ENCODE results near the gene CCSER2.

CCSER2 gene

DNA sequence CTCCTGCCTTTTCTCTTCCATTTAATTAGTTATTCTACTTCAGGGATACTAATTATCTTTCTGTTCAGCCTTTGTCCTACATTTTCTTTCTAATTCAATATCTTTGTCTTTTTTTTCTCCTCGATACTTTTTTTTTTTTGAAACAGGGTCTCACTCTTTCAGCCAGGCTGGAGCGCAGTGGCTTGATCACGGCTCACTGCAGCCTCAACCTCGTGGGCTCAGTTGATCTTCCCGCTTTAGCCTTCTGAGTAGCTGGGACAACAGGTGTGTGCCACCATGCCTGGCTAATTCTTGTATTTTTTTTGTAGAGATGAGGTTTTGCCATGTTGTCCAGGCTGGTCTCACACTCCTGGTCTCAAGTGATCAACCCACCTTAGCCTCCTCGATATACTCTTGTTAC, 38.9 kb downstream of the CCSER2 start:
- no peaks in the 10 kb centered on the region for H3K9me2 ChIP-seq (ENCODE audit: low read depth, low read length)
- H3K27ac ChIP-seq (ENCODE audit: low read depth, low read length, poor library complexity, severe bottlenecking): no peak overlapping the region
- peaks cover 14% of the 10 kb centered on the region; the same call in 1 of the 2 replicates for H3K36me3 ChIP-seq (ENCODE audit: insufficient read depth, low read length)
- no peak overlapping the region for H3K4me3 ChIP-seq (ENCODE audit: low read depth, low read length, poor library complexity, severe bottlenecking)
- H3K4me1 ChIP-seq (ENCODE audit: insufficient read depth, low read length, severe bottlenecking): no peaks in the 10 kb centered on the region
- no peaks in the 10 kb centered on the region for H3K27me3 ChIP-seq (ENCODE audit: insufficient read depth, low read length)
- H3F3A ChIP-seq (ENCODE audit: insufficient read depth, low read length): no peaks in the 10 kb centered on the region
- H4K20me1 ChIP-seq (ENCODE audit: insufficient read depth, low read length): no peaks in the 10 kb centered on the region
- H2AFZ ChIP-seq (ENCODE audit: low read length): no peak overlapping the region
- H3K4me2 ChIP-seq (ENCODE audit: low read length): no peak overlapping the region
- no peaks in the 10 kb centered on the region for H3K9me3 ChIP-seq (ENCODE audit: low read length)
- TF ChIP-seq EZH2 (IDR thresholded peaks at IDR 0.05; ENCODE audit: borderline replicate concordance, low read length): no peak
- TF ChIP-seq, protein P1, sequence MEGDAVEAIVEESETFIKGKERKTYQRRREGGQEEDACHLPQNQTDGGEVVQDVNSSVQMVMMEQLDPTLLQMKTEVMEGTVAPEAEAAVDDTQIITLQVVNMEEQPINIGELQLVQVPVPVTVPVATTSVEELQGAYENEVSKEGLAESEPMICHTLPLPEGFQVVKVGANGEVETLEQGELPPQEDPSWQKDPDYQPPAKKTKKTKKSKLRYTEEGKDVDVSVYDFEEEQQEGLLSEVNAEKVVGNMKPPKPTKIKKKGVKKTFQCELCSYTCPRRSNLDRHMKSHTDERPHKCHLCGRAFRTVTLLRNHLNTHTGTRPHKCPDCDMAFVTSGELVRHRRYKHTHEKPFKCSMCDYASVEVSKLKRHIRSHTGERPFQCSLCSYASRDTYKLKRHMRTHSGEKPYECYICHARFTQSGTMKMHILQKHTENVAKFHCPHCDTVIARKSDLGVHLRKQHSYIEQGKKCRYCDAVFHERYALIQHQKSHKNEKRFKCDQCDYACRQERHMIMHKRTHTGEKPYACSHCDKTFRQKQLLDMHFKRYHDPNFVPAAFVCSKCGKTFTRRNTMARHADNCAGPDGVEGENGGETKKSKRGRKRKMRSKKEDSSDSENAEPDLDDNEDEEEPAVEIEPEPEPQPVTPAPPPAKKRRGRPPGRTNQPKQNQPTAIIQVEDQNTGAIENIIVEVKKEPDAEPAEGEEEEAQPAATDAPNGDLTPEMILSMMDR (IDR thresholded peaks at IDR 0.05; ENCODE audit: low read length): no peak
- H3K9ac ChIP-seq (ENCODE audit: low read length): no peak overlapping the region
- peaks cover 4% of the 10 kb centered on the region; the same call in 1 of the 2 replicates for H3K79me2 ChIP-seq (ENCODE audit: insufficient read depth, low read length)

DNA sequence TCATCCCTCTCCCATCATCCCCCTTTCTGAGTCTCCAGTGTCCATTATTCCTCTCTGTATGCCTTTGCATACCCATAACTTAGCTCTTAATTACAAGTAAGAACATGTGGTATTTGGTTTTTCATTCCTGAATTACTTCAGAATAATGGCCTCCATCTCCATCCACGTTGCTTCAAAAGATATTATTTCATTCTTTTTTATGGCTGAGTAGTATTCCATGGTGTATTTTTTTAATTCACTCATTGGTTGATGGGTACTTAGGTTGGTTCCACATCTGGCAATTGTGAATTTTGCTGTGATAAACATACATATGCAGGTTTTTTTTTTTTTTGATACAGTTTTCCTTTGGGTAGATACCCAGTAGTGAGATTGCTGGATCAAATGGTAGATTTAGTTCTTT, 40.4 kb downstream of the CCSER2 start:
- Histone ChIP-seq H3K9me2 (ENCODE audit: low read depth, low read length) (no peaks in the 10 kb centered on the region), H3F3A (ENCODE audit: insufficient read depth, low read length) (no peaks in the 10 kb centered on the region), H3K27me3 (ENCODE audit: insufficient read depth, low read length) (no peaks in the 10 kb centered on the region), H4K20me1 (ENCODE audit: insufficient read depth, low read length) (no peaks in the 10 kb centered on the region), H3K4me3 (ENCODE audit: low read depth, low read length, poor library complexity, severe bottlenecking) (no peak overlapping the region), H2AFZ (ENCODE audit: low read length) (no peak overlapping the region), H3K4me2 (ENCODE audit: low read length) (no peak overlapping the region), H3K79me2 (ENCODE audit: insufficient read depth, low read length) (peaks cover 4% of the 10 kb centered on the region; the same call in 1 of the 2 replicates), H3K9me3 (ENCODE audit: low read length) (no peaks in the 10 kb centered on the region), H3K4me1 (ENCODE audit: insufficient read depth, low read length, severe bottlenecking) (no peaks in the 10 kb centered on the region), H3K36me3 (ENCODE audit: insufficient read depth, low read length) (peaks cover 17% of the 10 kb centered on the region; the same call in 1 of the 2 replicates), H3K9ac (ENCODE audit: low read length) (no peak overlapping the region), H3K27ac (ENCODE audit: low read depth, low read length, poor library complexity, severe bottlenecking) (no peak overlapping the region)
- TF ChIP-seq, protein P1 (IDR thresholded peaks at IDR 0.05; ENCODE audit: low read length): no peak
- no peak for TF ChIP-seq EZH2 (IDR thresholded peaks at IDR 0.05; ENCODE audit: borderline replicate concordance, low read length)

DNA sequence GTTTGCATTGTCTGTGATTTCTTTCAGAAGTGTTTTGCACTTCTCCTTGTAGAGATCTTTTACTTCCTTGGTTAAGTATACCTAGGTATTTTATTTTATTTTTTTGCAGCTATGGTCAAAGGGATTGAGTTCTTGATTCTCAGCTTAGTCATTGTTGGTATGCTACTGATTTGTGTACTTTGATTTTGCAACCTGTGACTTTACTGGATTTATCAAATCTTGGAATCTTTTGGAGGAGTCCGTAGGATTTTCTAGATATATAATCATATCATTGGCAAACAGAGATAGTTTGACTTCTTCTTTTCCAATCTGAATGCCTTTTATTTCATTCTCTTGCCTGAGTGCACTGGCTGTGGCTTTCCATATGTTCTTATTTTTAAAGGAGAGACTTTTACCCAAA, 41.9 kb downstream of the CCSER2 start:
- Histone ChIP-seq H3K4me3 (ENCODE audit: low read depth, low read length, poor library complexity, severe bottlenecking) (no peak overlapping the region), H2AFZ (ENCODE audit: low read length) (no peak overlapping the region), H3K79me2 (ENCODE audit: insufficient read depth, low read length) (peaks cover 4% of the 10 kb centered on the region; the same call in 1 of the 2 replicates), H3K27me3 (ENCODE audit: insufficient read depth, low read length) (no peaks in the 10 kb centered on the region), H3K9me2 (ENCODE audit: low read depth, low read length) (no peaks in the 10 kb centered on the region), H3K27ac (ENCODE audit: low read depth, low read length, poor library complexity, severe bottlenecking) (no peak overlapping the region), H3F3A (ENCODE audit: insufficient read depth, low read length) (no peaks in the 10 kb centered on the region), H3K9me3 (ENCODE audit: low read length) (no peaks in the 10 kb centered on the region), H3K9ac (ENCODE audit: low read length) (no peak overlapping the region), H3K4me1 (ENCODE audit: insufficient read depth, low read length, severe bottlenecking) (no peaks in the 10 kb centered on the region), H3K4me2 (ENCODE audit: low read length) (no peak overlapping the region), H3K36me3 (ENCODE audit: insufficient read depth, low read length) (peaks cover 19% of the 10 kb centered on the region; the same call in 1 of the 2 replicates), H4K20me1 (ENCODE audit: insufficient read depth, low read length) (no peaks in the 10 kb centered on the region)
- TF ChIP-seq EZH2 (IDR thresholded peaks at IDR 0.05; ENCODE audit: borderline replicate concordance, low read length): no peak
- TF ChIP-seq, protein P1 (IDR thresholded peaks at IDR 0.05; ENCODE audit: low read length): no peak
